ENCODE results near the gene KIAA0513. TPM values are rescaled to one million over a fixed set of nuclear protein-coding genes. Genes with fewer than 3 reads are reported as not detected.

The KIAA0513 gene
- total and polyA plus RNA-seq, 2 donors (not counting 1 experiment from before 2014, with no cell fraction given), result 11.7 to 22.3 TPM

- H3K27ac ChIP-seq (ENCODE audit: insufficient read depth, low read length), result no peak overlapping the region
- no peak for DNase-seq (ENCODE audit: low read depth in 2 of 2)
- H3K9ac ChIP-seq (ENCODE audit: insufficient read depth, low read length), result no peak overlapping the region
- no peak overlapping the region for H3K4me2 ChIP-seq (ENCODE audit: extremely low read depth, insufficient read depth, low read length)
- no peak overlapping the region for H3K4me3 ChIP-seq (replicated peaks in 1 of 4; ENCODE audit: control extremely low read depth in 1 of 4, insufficient read depth in 1 of 4, low read depth in 3 of 4, low read length in 4 of 4)
- H4K20me1 ChIP-seq (ENCODE audit: control insufficient read depth, extremely low read depth, insufficient read depth, low read length), result no peaks in the 10 kb centered on the region
- H3K9me3 ChIP-seq (ENCODE audit: control insufficient read depth, insufficient read depth, low read depth, low read length), result no peaks in the 10 kb centered on the region
- no peaks in the 10 kb centered on the region for H3K36me3 ChIP-seq (ENCODE audit: control insufficient read depth, insufficient read depth, low read length)
- H3K79me2 ChIP-seq (ENCODE audit: control insufficient read depth, insufficient read depth, low read length), result no peaks in the 10 kb centered on the region
- H3K27me3 ChIP-seq (ENCODE audit: control insufficient read depth, insufficient read depth, low read length), result no peaks in the 10 kb centered on the region
- TF ChIP-seq CTCF (conservative IDR thresholded peaks at IDR 0.05 in 1 of 2, IDR thresholded peaks at IDR 0.05 in 1 of 2; ENCODE audit: low read depth in 1 of 2, low read length in 2 of 2) (no peak), EZH2 (IDR thresholded peaks at IDR 0.05; ENCODE audit: low read length, missing control alignments) (no peak)
- no peak overlapping the region for H2AFZ ChIP-seq (ENCODE audit: low read length)
- H3K4me1 ChIP-seq (ENCODE audit: control insufficient read depth, extremely low read depth, insufficient read depth, low read length), result peaks cover 16% of the 10 kb centered on the region
Observed at GRCh38 chr16:85139881-85140339, 112.3 kb downstream of the KIAA0513 start.

DNA sequence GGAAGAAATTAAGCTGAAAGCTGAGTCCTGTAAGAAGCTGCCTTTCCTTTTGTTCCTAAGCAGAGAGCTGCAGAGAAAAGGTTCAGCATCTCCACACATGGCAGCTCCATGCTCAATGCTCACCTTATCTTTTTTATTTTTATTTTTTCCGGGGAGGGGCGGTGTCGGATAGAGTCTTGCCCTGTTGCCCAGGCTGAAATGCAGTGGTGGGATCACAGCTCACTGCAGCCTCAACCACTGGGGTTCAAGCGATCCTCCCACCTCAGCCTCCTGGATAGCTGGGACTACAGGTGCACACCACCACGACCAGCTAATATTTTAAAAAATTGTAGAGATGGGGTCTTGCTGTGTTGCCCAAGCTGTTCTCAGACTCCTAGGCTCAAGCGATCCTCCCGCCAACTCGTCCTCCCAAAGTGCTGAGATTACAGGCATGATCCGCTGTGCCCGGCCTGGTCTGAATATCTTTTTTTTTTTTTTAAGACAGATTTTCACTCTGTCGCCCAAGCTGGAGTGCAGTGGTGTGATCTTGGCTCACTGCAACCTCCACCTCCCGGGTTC, 112.9 kb downstream of the KIAA0513 start:
- no peaks in the 10 kb centered on the region for H3K27me3 ChIP-seq (ENCODE audit: control insufficient read depth, insufficient read depth, low read length)
- H3K4me1 ChIP-seq (ENCODE audit: control insufficient read depth, extremely low read depth, insufficient read depth, low read length), result peaks cover 14% of the 10 kb centered on the region

DNA sequence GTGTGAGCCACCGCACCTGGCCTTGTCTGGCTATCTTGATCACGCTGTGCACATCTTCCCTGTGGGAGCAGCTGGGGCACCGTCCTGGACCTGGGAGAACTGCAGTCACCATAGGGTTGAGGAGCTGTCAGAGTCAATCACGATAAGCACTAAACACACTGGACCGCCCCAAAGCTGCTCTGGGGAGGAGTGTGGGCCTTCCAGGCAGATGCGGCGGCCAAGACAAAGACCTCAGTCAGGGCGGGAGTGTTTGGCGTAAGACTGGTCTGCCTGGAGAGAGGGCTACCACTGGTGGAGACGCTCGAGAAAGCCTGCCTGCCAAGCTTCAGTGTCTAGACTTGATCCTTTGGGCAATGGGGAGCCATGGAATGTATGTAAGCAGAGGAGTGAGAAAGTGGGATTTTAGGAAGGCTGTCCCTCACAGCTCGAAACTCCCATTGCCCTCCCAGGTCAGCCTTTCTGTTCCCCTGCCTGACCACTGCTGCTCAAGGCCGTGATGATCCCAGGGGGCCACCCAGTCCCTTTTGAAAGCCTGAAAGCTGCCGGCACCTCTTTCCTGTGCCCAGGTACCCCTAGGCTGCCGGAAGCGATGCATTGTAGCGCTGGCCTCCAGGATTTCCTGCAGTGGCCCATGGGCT, 114.0 kb downstream of the KIAA0513 start:
- TF ChIP-seq CTCF (conservative IDR thresholded peaks at IDR 0.05 in 1 of 2, IDR thresholded peaks at IDR 0.05 in 1 of 2; ENCODE audit: low read depth in 1 of 2, low read length in 2 of 2), result no peak
- no peak for TF ChIP-seq EZH2 (IDR thresholded peaks at IDR 0.05; ENCODE audit: low read length, missing control alignments)
- Histone ChIP-seq H2AFZ (ENCODE audit: low read length) (no peak overlapping the region), H3K36me3 (ENCODE audit: control insufficient read depth, insufficient read depth, low read length) (no peaks in the 10 kb centered on the region), H3K79me2 (ENCODE audit: control insufficient read depth, insufficient read depth, low read length) (no peaks in the 10 kb centered on the region), H3K4me3 (replicated peaks in 1 of 4; ENCODE audit: control extremely low read depth in 1 of 4, insufficient read depth in 1 of 4, low read depth in 3 of 4, low read length in 4 of 4) (no peak overlapping the region), H3K9ac (ENCODE audit: insufficient read depth, low read length) (no peak overlapping the region), H3K27ac (ENCODE audit: insufficient read depth, low read length) (no peak overlapping the region), H3K4me1 (ENCODE audit: control insufficient read depth, extremely low read depth, insufficient read depth, low read length) (peaks cover 8% of the 10 kb centered on the region), H3K9me3 (ENCODE audit: control insufficient read depth, insufficient read depth, low read depth, low read length) (no peaks in the 10 kb centered on the region), H4K20me1 (ENCODE audit: control insufficient read depth, extremely low read depth, insufficient read depth, low read length) (no peaks in the 10 kb centered on the region), H3K27me3 (ENCODE audit: control insufficient read depth, insufficient read depth, low read length) (no peaks in the 10 kb centered on the region), H3K4me2 (ENCODE audit: extremely low read depth, insufficient read depth, low read length) (no peak overlapping the region)
- no peak for DNase-seq (ENCODE audit: low read depth in 2 of 2)

More for the DNA sequence above, 112.9 kb downstream of the KIAA0513 start:
- no peak for DNase-seq (ENCODE audit: low read depth in 2 of 2)
- Histone ChIP-seq H4K20me1 (ENCODE audit: control insufficient read depth, extremely low read depth, insufficient read depth, low read length) (no peaks in the 10 kb centered on the region), H3K27ac (ENCODE audit: insufficient read depth, low read length) (no peak overlapping the region), H3K9ac (ENCODE audit: insufficient read depth, low read length) (no peak overlapping the region), H3K36me3 (ENCODE audit: control insufficient read depth, insufficient read depth, low read length) (no peaks in the 10 kb centered on the region), H3K4me3 (replicated peaks in 1 of 4; ENCODE audit: control extremely low read depth in 1 of 4, insufficient read depth in 1 of 4, low read depth in 3 of 4, low read length in 4 of 4) (no peak overlapping the region), H3K4me2 (ENCODE audit: extremely low read depth, insufficient read depth, low read length) (no peak overlapping the region), H3K79me2 (ENCODE audit: control insufficient read depth, insufficient read depth, low read length) (no peaks in the 10 kb centered on the region), H2AFZ (ENCODE audit: low read length) (no peak overlapping the region), H3K9me3 (ENCODE audit: control insufficient read depth, insufficient read depth, low read depth, low read length) (no peaks in the 10 kb centered on the region)
- no peak for TF ChIP-seq EZH2 (IDR thresholded peaks at IDR 0.05; ENCODE audit: low read length, missing control alignments)
- no peak for TF ChIP-seq CTCF (conservative IDR thresholded peaks at IDR 0.05 in 1 of 2, IDR thresholded peaks at IDR 0.05 in 1 of 2; ENCODE audit: low read depth in 1 of 2, low read length in 2 of 2)

All from fibroblast of lung (primary cell).